Measurements from ENCODE around the gene DCDC1.

DNA sequence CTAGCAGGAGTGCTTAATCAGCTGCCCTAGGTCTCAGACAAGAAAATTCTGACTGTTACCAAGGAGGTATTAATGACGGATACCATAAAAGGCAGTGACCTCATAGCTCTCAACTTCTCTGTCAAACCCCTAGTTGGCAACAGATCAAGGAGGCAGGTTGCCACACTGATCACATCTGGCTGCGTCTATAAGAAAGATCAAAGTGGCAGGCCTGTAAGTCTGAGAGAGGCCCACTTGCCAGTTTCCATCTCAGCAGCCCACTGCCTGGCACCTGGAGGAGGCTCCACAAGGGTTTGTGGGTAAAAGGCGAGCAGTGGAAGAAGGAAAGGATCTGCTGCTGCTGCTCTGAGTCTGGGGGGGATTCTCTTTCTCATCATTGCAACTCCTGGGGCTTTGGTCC, 543.8 kb downstream of the DCDC1 start:
- TF ChIP-seq, protein P1, sequence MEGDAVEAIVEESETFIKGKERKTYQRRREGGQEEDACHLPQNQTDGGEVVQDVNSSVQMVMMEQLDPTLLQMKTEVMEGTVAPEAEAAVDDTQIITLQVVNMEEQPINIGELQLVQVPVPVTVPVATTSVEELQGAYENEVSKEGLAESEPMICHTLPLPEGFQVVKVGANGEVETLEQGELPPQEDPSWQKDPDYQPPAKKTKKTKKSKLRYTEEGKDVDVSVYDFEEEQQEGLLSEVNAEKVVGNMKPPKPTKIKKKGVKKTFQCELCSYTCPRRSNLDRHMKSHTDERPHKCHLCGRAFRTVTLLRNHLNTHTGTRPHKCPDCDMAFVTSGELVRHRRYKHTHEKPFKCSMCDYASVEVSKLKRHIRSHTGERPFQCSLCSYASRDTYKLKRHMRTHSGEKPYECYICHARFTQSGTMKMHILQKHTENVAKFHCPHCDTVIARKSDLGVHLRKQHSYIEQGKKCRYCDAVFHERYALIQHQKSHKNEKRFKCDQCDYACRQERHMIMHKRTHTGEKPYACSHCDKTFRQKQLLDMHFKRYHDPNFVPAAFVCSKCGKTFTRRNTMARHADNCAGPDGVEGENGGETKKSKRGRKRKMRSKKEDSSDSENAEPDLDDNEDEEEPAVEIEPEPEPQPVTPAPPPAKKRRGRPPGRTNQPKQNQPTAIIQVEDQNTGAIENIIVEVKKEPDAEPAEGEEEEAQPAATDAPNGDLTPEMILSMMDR (IDR thresholded peaks at IDR 0.05) = no peak
- TF ChIP-seq POLR2A (IDR thresholded peaks at IDR 0.05) = no peak

All from lower leg skin (tissue), 3 donors.